ENCODE measurements around the gene ZNF581. TPM values are rescaled to one million over a fixed set of nuclear protein-coding genes. Genes with fewer than 3 reads are reported as not detected.

The ZNF581 gene
- total RNA-seq, 2 donors from 2014 or later, result 7.5 to 8.6 TPM

DNA sequence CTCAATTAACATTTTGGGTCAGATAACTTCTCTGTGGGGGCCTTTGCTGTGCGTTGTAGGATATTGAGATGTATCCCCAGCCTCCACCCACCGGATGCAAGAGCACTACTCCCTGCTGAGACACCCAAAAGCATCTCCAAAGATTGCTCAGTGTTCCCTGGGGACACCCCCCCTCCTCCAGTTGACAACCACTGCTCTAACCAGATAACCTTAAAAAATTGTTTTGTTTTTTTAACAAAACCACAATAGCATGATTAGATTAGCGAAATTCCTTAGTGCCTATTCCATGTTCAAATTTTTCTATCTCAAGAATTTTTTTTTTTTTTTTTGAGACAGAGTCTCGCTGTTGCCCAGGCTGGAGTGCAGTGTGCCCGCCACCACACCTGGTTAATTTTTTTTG, 29.0 kb downstream of the ZNF581 start:
- Histone ChIP-seq H3K36me3 (peaks cover 47% of the 10 kb centered on the region), H3K9me3 (no peaks in the 10 kb centered on the region), H3K4me1 (peaks cover 0 to 36% of the 10 kb centered on the region in 2 donors), H3K27me3 (no peaks in the 10 kb centered on the region), H3K27ac (no peak overlapping the region), H3K4me3 (no peak overlapping the region)
- TF ChIP-seq, protein P1, sequence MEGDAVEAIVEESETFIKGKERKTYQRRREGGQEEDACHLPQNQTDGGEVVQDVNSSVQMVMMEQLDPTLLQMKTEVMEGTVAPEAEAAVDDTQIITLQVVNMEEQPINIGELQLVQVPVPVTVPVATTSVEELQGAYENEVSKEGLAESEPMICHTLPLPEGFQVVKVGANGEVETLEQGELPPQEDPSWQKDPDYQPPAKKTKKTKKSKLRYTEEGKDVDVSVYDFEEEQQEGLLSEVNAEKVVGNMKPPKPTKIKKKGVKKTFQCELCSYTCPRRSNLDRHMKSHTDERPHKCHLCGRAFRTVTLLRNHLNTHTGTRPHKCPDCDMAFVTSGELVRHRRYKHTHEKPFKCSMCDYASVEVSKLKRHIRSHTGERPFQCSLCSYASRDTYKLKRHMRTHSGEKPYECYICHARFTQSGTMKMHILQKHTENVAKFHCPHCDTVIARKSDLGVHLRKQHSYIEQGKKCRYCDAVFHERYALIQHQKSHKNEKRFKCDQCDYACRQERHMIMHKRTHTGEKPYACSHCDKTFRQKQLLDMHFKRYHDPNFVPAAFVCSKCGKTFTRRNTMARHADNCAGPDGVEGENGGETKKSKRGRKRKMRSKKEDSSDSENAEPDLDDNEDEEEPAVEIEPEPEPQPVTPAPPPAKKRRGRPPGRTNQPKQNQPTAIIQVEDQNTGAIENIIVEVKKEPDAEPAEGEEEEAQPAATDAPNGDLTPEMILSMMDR (IDR thresholded peaks at IDR 0.05), result no peak
- no peak for DNase-seq (ENCODE audit: low spot score)

DNA sequence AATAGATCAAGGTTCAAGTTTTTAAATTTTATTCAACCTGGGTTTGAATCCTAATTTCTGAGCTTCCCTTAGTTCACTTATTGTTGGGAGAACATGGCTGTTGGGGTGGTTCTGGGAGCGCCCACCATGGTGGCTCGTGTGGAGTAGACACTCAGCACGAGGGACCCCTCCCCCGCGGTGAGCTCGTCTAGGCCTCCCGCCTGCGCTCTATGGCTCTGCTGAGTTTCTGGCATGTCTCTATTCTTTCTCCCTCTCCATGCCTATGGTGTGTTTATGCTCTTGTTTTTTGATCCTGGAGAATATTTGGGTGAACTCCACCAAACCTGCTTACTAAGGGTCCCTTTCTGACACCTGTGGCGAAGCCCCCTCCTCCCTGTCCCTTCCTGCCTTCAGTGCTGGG, 30.0 kb downstream of the ZNF581 start:
- no peak overlapping the region for H3K4me3 ChIP-seq
- H3K27me3 ChIP-seq, result no peaks in the 10 kb centered on the region
- TF ChIP-seq, protein P1 (IDR thresholded peaks at IDR 0.05), result no peak
- H3K36me3 ChIP-seq, result peaks cover 40% of the 10 kb centered on the region
- H3K9me3 ChIP-seq, result no peaks in the 10 kb centered on the region
- H3K4me1 ChIP-seq, result peaks cover 0 to 47% of the 10 kb centered on the region in 2 donors
- DNase-seq (ENCODE audit: low spot score), result no peak
- no peak overlapping the region for H3K27ac ChIP-seq

DNA sequence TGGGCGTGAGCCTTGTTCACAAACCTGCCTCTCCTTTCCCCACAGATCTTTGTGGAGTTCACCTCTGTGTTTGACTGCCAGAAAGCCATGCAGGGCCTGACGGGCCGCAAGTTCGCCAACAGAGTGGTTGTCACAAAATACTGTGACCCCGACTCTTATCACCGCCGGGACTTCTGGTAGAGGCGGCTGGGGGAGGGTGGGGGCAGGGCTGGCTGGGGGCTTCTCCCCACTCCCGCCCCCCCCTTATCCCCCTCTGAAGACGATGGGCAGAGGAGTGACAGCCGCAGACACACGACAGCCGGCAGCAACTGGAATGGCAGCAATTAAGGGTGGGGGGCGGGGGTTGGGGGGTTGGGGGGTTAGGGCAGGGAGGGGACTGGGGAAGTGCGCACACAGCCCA, 30.4 kb downstream of the ZNF581 start:
- H3K27me3 ChIP-seq, result no peaks in the 10 kb centered on the region
- H3K36me3 ChIP-seq, result peaks cover 40% of the 10 kb centered on the region
- no peak overlapping the region for H3K27ac ChIP-seq
- no peak for DNase-seq (ENCODE audit: low spot score)
- H3K4me1 ChIP-seq, result peaks cover 0 to 50% of the 10 kb centered on the region in 2 donors
- H3K4me3 ChIP-seq, result no peak overlapping the region
- TF ChIP-seq, protein P1 (IDR thresholded peaks at IDR 0.05), result no peak
- no peaks in the 10 kb centered on the region for H3K9me3 ChIP-seq

DNA sequence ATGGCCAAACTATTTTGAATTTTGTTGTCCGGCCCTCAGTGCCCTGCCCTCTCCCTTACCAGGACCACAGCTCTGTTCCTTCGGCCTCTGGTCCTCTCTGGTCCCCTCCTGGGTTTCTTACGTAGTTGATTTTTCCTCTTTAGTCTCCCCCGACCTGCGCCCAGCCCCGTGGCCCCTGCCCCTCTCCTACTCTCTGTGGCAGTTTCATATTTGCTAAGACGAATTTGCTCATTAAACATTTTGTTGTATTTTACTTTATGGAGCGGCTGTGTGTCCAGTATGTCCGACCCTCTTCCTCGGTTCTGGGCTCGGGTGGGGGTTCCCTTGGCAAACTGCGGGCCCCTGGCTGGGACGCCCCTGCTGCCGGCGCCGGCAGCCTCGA, 31.0 kb downstream of the ZNF581 start:
- Histone ChIP-seq H3K36me3 (peaks cover 40% of the 10 kb centered on the region), H3K27ac (peak overlapping the region; percentile 83 to 90), H3K27me3 (no peaks in the 10 kb centered on the region), H3K4me3 (peak overlapping the region; percentile 87), H3K4me1 (peaks cover 0 to 54% of the 10 kb centered on the region in 2 donors), H3K9me3 (no peaks in the 10 kb centered on the region)
- DNase-seq (ENCODE audit: low spot score), result no peak
- TF ChIP-seq, protein P1 (IDR thresholded peaks at IDR 0.05), result no peak

DNA sequence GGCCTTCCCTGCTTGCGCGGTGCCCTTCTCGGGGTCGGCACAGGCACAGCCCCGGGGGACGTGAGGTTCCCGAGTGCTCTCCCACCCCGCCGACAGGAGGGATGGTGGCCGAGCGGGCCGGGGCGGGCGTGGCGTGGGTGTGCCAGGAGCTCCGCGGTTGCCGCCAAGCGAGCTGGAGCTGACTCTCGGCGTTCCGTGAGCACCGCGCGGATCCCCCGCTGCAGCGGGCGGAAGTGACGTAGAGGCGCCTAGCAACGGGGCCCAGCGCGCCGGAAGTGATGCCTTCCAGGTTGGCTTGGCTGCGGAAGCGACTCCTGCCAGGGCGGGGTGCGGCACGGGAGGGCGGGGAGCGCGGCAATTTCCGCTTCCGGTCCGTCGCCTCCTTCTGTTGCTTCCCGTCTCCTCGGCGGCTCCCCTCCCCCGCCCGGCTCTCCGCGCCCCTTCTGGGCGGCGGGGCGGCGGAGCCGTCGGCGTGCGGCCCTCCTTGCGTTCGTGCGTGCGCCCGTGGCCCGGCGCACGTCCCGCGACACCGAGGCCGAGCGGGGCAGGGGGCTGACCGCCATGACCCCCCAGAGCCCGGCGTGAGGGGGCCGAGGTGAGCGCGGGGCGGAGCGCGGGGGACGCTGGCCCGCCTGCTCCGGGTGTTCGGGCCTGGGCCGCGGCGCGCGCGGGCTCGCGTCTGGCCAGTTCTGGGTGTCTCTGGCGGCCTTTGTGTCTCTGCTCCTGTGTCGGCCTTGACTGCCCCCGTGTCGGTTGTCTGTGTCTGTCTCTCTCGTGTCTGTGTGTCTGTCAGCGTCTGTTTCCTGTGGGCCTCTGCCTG, 31.6 kb downstream of the ZNF581 start, which contains the start of gene EPN1:
TSS of gene EPN1 (plus strand) at position 386 of the 820 bp plus-strand sequence. CDS start 3,402 bp downstream, outside the sequence.
- Histone ChIP-seq H3K4me1 (peaks cover 0 to 55% of the 10 kb centered on the region in 2 donors), H3K36me3 (peaks cover 40% of the 10 kb centered on the region)

More for the DNA sequence above, 31.6 kb downstream of the ZNF581 start, which contains the start of gene EPN1:
- DNase-seq (ENCODE audit: low spot score), result peak; percentile 95
- Histone ChIP-seq H3K27me3 (no peaks in the 10 kb centered on the region), H3K27ac (peak within 1 kb of the TSS; percentile 83 to 90), H3K4me3 (peak within 1 kb of the TSS; percentile 87), H3K9me3 (no peaks in the 10 kb centered on the region)
- TF ChIP-seq, protein P1 (IDR thresholded peaks at IDR 0.05), result no peak

Measured in right atrium auricular region (tissue), 2 donors.